Upper lobe of right lung (tissue), 1 donor: ENCODE results near the gene AANAT. TPM values are rescaled to one million over a fixed set of nuclear protein-coding genes. Genes with fewer than 3 reads are reported as not detected.

Experiments used
- ATAC-seq: fragments of 200-7000 bp; cut with Tn5 transposase; one replicate; pipeline ENCODE4 v1.9.1; 2020; ENCODE audit warnings: mild to moderate bottlenecking, moderate library complexity
- DNase-seq: peaks from one replicate; pipeline ENCODE4 v3.0.0-alpha.2; 2020
- H3K27ac ChIP-seq: fragments of 200-600 bp; one replicate; pipeline ENCODE4 v1.8.0; 2022
- H3K27me3 ChIP-seq: fragments of 200-600 bp; one replicate; pipeline ENCODE4 v1.8.0; 2022; ENCODE audit warnings: mild to moderate bottlenecking
- H3K36me3 ChIP-seq: fragments of 200-600 bp; one replicate; pipeline ENCODE4 v1.8.0; 2022
- H3K4me1 ChIP-seq: fragments of 200-600 bp; one replicate; pipeline ENCODE4 v1.8.0; 2022
- H3K4me3 ChIP-seq: fragments of 200-600 bp; one replicate; pipeline ENCODE4 v1.8.0; 2022; ENCODE audit warnings: mild to moderate bottlenecking
- H3K9me3 ChIP-seq: fragments of 200-600 bp; one replicate; pipeline ENCODE4 v1.8.0; 2022
- CTCF ChIP-seq: fragments of 200-600 bp; IDR thresholded peaks from one replicate; pipeline ENCODE4 v1.8.0; 2022; ENCODE audit warnings: antibody characterized with exemption
- intact Hi-C: fragments of 100-400 bp; cut with DNase I; formaldehyde crosslinking; loops from one replicate; pipeline ENCODE4 v1.11.0; 2022
- total RNA-seq: library from RNA; stranded (reverse); fragmentation: NEBNext Ultra II Directional; extraction: Animal tissue kit (Norgen Biotek cat#: 25700); gene quantifications from one replicate; pipeline ENCODE4 v1.2.1, GENCODE V29; 2021
- donor health status: DM: no; HTN: yes; CAD: no; lungs with severe emphysema.

The AANAT gene
- total RNA-seq, 1 donor from 2014 or later, result not detected

GRCh38 chr17:76519048-76519966 is 51.9 kb downstream of the AANAT start:
- no peaks in the 10 kb centered on the region for H3K36me3 ChIP-seq
- DNase-seq (no peak), ATAC-seq (no peak)
- H3K9me3 ChIP-seq, result no peaks in the 10 kb centered on the region
- intact Hi-C loops, result no loop called here
- TF ChIP-seq CTCF, result no peak
- no peak overlapping the region for H3K4me3 ChIP-seq
- no peaks in the 10 kb centered on the region for H3K27me3 ChIP-seq
- H3K27ac ChIP-seq, result no peak overlapping the region
- H3K4me1 ChIP-seq, result peaks cover 9% of the 10 kb centered on the region

Other genes starting within 250 kb of the AANAT start
- gene RNF157, start 227.1 kb upstream of the AANAT start, total RNA-seq, result 3.8 TPM
- gene UBALD2, start 202.3 kb upstream of the AANAT start, total RNA-seq, result 56.7 TPM
- gene QRICH2, start 159.3 kb upstream of the AANAT start, total RNA-seq, result 3.4 TPM
- gene PRPSAP1, start 113.7 kb upstream of the AANAT start, total RNA-seq, result 60.2 TPM
- 8.5 TPM for gene SPHK1, start 83.0 kb upstream of the AANAT start, total RNA-seq
- 19.3 TPM for gene UBE2O, start 14.5 kb upstream of the AANAT start, total RNA-seq
- gene RHBDF2, start 33.8 kb downstream of the AANAT start, total RNA-seq, result 46.4 TPM
- 34.3 TPM for gene CYGB, start 70.1 kb downstream of the AANAT start, total RNA-seq
- 7.7 TPM for gene PRCD, start 72.4 kb downstream of the AANAT start, total RNA-seq
- gene ST6GALNAC2, start 118.3 kb downstream of the AANAT start, total RNA-seq, result 24.5 TPM
- 14.1 TPM for gene ST6GALNAC1, start 176.2 kb downstream of the AANAT start, total RNA-seq
- gene MXRA7, start 243.4 kb downstream of the AANAT start, total RNA-seq, result 159 TPM